KOPT-K1 (cell line): ENCODE data around the gene TAOK1.

Source experiments
- H3K27ac ChIP-seq: fragments of 200-600 bp; sonication (generic); 2 replicates; pipeline ENCODE4 v1.5.1; 2016; ENCODE audit warnings: antibody characterized with exemption, mild to moderate bottlenecking, low read depth, low read length; ENCODE audit not compliant: poor library complexity, severe bottlenecking
- H3K36me3 ChIP-seq: fragments of 200-600 bp; sonication (generic); 2 replicates; pipeline ENCODE4 v1.5.1; 2017; ENCODE audit warnings: antibody characterized with exemption, mild to moderate bottlenecking, low read length, moderate library complexity; ENCODE audit not compliant: insufficient read depth
- H3K9me3 ChIP-seq: fragments of 200-600 bp; sonication (generic); 2 replicates; pipeline ENCODE4 v1.5.1; 2017; ENCODE audit warnings: antibody characterized with exemption, low read length, mild to moderate bottlenecking; ENCODE audit not compliant: insufficient read depth, poor library complexity, severe bottlenecking

Gene TAOK1

DNA sequence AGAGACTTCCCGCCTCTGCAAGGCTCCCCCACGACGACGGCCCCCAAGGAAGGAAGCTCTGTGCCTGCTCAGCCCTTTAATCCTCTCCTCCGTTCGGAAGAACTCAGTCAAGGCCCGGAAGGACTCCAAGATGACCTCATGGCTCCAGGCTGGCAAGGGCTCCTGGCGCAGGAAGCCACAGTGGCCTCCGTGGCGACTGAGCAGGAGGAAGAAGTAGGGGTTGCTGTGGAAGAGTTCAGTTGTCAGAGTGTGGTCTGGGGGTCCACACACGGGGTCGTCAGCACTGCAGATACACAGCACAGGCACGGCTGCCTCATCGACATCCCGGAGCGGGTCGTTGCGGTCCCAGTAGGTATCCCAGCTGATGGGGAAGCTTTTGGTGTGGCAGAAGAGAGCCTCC is 172.5 kb downstream of the TAOK1 start:
- Histone ChIP-seq H3K27ac (no peak overlapping the region), H3K9me3 (no peaks in the 10 kb centered on the region), H3K36me3 (no peaks in the 10 kb centered on the region; the same call in 1 of the 2 replicates)

- Histone ChIP-seq H3K27ac (no peak overlapping the region), H3K36me3 (no peaks in the 10 kb centered on the region; the same call in 1 of the 2 replicates), H3K9me3 (no peaks in the 10 kb centered on the region)
Observed at GRCh38 chr17:29563816-29564215, 173.7 kb downstream of the TAOK1 start.

GRCh38 chr17:29565643-29566472 is 175.7 kb downstream of the TAOK1 start:
- peaks cover 1% of the 10 kb centered on the region; the same call in 1 of the 2 replicates for H3K36me3 ChIP-seq
- H3K27ac ChIP-seq: no peak overlapping the region
- no peaks in the 10 kb centered on the region for H3K9me3 ChIP-seq

DNA sequence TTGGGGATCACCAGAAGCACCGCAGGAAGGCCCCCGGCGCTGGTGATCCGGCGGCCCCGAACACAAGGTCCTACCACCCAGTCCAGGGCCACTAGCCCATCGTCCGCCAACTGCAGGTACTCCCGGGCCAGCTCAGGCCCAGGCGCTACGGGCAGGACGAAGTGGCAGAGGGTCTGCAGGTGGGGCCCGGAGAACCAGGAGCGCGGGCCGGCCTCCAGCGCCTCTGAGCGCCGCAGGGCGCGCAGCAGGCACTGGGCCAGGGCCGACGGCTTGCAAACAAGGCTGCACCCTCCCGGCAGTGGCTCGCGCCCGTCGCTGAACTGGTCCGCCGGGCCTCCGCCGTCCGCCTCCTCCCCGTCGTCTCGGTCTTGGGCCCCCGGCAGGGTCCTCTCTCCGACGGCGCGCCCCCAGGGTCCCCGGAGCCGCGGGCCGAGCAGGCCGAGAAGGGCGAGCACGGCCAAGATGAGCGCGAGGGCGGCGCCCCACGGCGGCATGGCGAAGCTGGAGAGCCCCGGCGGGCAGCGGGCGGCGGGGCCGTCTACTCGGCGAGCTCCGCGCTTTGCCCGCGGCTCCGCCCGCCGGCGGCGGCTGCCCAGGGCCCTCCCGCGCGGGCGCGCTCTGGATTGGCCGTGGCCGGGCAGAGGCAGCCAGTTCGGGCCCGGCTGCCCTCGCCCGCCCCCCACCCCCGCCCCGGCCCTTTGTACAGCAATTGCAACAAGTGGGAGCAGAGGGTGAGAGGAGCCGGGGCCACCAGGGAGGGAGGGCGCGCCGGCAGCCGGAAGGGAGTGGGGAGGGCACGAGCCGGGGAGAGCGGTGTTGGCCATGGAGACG is 176.5 kb downstream of the TAOK1 start, which contains the start of gene ABHD15:
ABHD15 (minus strand) TSS at position 565 of the 831 bp plus-strand sequence; CDS start at position 494, 71 bp downstream.
- Histone ChIP-seq H3K36me3 (peaks cover 10% of the 10 kb centered on the region; the same call in 1 of the 2 replicates), H3K9me3 (no peaks in the 10 kb centered on the region), H3K27ac (peak within 1 kb of the TSS; percentile 72)

- peaks cover 13% of the 10 kb centered on the region; the same call in 1 of the 2 replicates for H3K36me3 ChIP-seq
- H3K9me3 ChIP-seq: no peaks in the 10 kb centered on the region
- H3K27ac ChIP-seq: peak overlapping the region; percentile 72
Observed at GRCh38 chr17:29567304-29567553, 177.1 kb downstream of the TAOK1 start.

GRCh38 chr17:29567554-29568330 is 177.6 kb downstream of the TAOK1 start:
- Histone ChIP-seq H3K9me3 (no peaks in the 10 kb centered on the region), H3K27ac (peak overlapping the region; percentile 72), H3K36me3 (peaks cover 13% of the 10 kb centered on the region; the same call in 1 of the 2 replicates)

DNA sequence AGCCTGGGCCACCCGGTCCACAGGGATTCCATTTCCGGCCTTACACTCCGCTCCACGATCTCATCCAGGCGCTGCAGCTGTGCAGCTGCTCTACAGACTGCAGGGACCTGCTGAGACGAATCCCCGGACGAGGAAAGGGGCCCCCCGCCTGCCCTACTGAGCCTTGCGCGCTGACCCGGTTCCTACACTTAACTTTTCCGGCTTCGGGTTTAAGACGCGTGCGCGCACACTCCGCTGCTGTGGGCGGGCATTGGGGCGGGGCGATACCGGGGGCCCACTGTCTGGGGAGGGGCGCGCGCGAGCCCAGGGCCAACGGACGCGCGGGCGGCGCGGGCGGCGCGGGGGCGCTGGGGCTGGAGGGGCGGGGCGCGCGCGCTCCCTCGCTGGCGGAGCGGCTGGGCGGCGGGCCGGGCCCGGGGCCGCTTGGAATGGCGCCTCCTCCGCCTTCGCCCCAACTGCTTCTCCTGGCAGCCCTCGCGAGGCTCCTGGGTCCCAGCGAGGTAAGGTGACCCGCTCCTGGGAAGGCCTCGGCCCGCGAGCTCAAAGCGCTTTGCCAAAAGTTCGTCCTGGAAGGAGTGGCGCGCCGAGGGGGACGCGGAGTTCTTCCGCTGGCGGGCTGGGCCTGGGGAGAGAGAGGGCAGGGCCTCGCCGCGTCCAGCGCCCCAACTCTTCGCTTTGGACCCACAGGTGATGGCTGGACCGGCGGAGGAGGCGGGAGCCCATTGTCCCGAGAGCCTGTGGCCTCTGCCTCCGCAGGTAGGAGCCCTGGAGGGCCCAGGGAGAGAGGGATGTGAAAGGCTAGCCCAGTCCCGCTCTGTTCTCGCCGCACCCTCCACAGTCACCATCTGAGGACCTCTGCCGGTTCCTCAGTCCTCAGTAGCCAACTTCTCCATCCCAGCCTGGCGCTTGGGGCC is 178.4 kb downstream of the TAOK1 start, which contains the start of gene TP53I13:
TP53I13 (plus strand) TSS at position 371 of the 914 bp plus-strand sequence; CDS start at position 429, 58 bp downstream.
- H3K27ac ChIP-seq: peak within 1 kb of the TSS; percentile 72
- no peaks in the 10 kb centered on the region for H3K9me3 ChIP-seq
- H3K36me3 ChIP-seq: peaks cover 20% of the 10 kb centered on the region

- H3K27ac ChIP-seq: peak overlapping the region; percentile 72
- H3K9me3 ChIP-seq: no peaks in the 10 kb centered on the region
- peaks cover 28% of the 10 kb centered on the region for H3K36me3 ChIP-seq
Observed at GRCh38 chr17:29569245-29569950, 179.2 kb downstream of the TAOK1 start.

GRCh38 chr17:29570521-29570920 is 180.4 kb downstream of the TAOK1 start:
- Histone ChIP-seq H3K9me3 (no peaks in the 10 kb centered on the region), H3K27ac (no peak overlapping the region), H3K36me3 (peaks cover 39% of the 10 kb centered on the region)

- no peaks in the 10 kb centered on the region for H3K9me3 ChIP-seq
- peaks cover 49% of the 10 kb centered on the region for H3K36me3 ChIP-seq
- no peak overlapping the region for H3K27ac ChIP-seq
Observed at GRCh38 chr17:29571486-29571882, 181.3 kb downstream of the TAOK1 start.

GRCh38 chr17:29571883-29572681 is 181.9 kb downstream of the TAOK1 start:
- H3K36me3 ChIP-seq: peaks cover 55% of the 10 kb centered on the region
- no peak overlapping the region for H3K27ac ChIP-seq

DNA sequence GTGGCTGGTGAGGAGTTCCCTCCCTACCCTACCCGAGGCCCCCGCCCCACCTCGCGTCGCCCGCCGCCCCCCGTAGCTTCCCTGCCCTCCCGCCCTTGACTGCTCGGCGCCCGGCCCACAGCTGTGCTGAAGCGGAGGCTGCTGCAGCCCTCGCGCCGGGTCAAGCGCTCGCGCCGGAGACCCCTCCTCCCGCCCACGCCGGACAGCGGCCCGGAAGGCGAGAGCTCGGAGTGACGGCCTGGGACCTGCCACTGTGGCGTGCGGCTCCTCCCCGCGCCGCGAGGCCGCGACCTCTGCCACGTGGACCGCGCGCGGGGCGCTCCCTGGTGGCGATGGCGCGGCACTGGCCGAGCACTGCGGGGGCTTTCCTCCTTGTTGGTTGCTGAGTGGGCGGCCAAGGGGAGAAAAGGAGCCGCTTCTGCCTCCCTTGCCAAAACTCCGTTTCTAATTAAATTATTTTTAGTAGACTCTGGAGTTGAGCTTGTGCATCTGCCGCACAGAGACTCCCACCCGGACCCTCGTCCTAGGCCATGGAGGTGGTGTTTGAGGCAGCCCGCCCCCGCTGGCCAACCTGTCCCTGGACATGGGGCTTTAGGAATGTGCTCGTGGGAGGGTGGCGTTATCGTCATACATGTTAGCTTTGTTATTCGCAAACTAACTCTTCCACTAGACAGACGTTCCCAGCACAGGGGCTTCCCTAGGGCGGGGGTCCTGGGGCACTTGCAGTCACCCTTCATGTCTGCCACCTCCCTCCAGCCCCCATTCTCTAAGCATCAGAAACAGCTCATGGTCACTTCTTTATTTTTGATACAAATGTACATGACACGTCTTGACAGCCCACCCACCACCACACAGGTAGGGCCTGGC is 182.8 kb downstream of the TAOK1 start:
- Histone ChIP-seq H3K9me3 (no peaks in the 10 kb centered on the region), H3K36me3 (peaks cover 63% of the 10 kb centered on the region), H3K27ac (no peak overlapping the region)

More at GRCh38 chr17:29571883-29572681, 181.9 kb downstream of the TAOK1 start:
- no peaks in the 10 kb centered on the region for H3K9me3 ChIP-seq
